NCI-H345 (cell line): ENCODE results near the gene ZNF236.

Experiments
- DNase-seq: peaks from one replicate; lab custom pipeline; 2025; lab: John Stamatoyannopoulos, UW

Gene ZNF236

GRCh38 chr18:76821875-76822505 lies 367 bp upstream of the ZNF236 start:
- peak; percentile 56 for DNase-seq

- no peak for DNase-seq
These were observed 793 bp downstream of the ZNF236 start for GRCh38 chr18:76823161-76823538.

- DNase-seq = no peak
These were observed 1.2 kb downstream of the ZNF236 start for GRCh38 chr18:76823587-76824011.

- no peak for DNase-seq
These were observed 1.9 kb downstream of the ZNF236 start for GRCh38 chr18:76824145-76824676.

- no peak for DNase-seq
These were observed 2.4 kb downstream of the ZNF236 start for GRCh38 chr18:76824754-76825153.

GRCh38 chr18:76827205-76828200 lies 5.1 kb downstream of the ZNF236 start:
- DNase-seq = no peak

GRCh38 chr18:76834379-76834778 lies 12.0 kb downstream of the ZNF236 start:
- no peak for DNase-seq

- DNase-seq = no peak
These were observed 13.0 kb downstream of the ZNF236 start for GRCh38 chr18:76835380-76835779.

- DNase-seq = no peak
These were observed 14.7 kb downstream of the ZNF236 start for GRCh38 chr18:76837071-76837470.

GRCh38 chr18:76838182-76838581 lies 15.8 kb downstream of the ZNF236 start:
- no peak for DNase-seq

GRCh38 chr18:76839086-76839794 lies 16.9 kb downstream of the ZNF236 start:
- no peak for DNase-seq

GRCh38 chr18:76842837-76843530 lies 20.6 kb downstream of the ZNF236 start:
- no peak for DNase-seq

- no peak for DNase-seq
These were observed 21.8 kb downstream of the ZNF236 start for GRCh38 chr18:76844144-76844543.

GRCh38 chr18:76844742-76845477 lies 22.6 kb downstream of the ZNF236 start:
- no peak for DNase-seq

GRCh38 chr18:76846217-76846616 lies 23.9 kb downstream of the ZNF236 start:
- DNase-seq = no peak

GRCh38 chr18:76847916-76848315 lies 25.6 kb downstream of the ZNF236 start:
- DNase-seq = no peak

- no peak for DNase-seq
These were observed 27.8 kb downstream of the ZNF236 start for GRCh38 chr18:76850112-76850511.

- DNase-seq = no peak
These were observed 33.2 kb downstream of the ZNF236 start for GRCh38 chr18:76855594-76855993.

GRCh38 chr18:76857476-76857875 lies 35.1 kb downstream of the ZNF236 start:
- no peak for DNase-seq

GRCh38 chr18:76859474-76860339 lies 37.4 kb downstream of the ZNF236 start:
- no peak for DNase-seq
